ENCODE results near the gene PCTP. TPM values are rescaled to one million over a fixed set of nuclear protein-coding genes. Genes with fewer than 3 reads are reported as not detected.
A peak's percentile ranks its signal among the peaks of the same experiment; 100 is the strongest.

The PCTP gene
- total and polyA plus RNA-seq, 9 of the 15 experiments (the other 6 are each of a cell fraction or from before 2014, with no cell fraction given), result 10.9 to 62.3 (median 41.2) TPM

DNA sequence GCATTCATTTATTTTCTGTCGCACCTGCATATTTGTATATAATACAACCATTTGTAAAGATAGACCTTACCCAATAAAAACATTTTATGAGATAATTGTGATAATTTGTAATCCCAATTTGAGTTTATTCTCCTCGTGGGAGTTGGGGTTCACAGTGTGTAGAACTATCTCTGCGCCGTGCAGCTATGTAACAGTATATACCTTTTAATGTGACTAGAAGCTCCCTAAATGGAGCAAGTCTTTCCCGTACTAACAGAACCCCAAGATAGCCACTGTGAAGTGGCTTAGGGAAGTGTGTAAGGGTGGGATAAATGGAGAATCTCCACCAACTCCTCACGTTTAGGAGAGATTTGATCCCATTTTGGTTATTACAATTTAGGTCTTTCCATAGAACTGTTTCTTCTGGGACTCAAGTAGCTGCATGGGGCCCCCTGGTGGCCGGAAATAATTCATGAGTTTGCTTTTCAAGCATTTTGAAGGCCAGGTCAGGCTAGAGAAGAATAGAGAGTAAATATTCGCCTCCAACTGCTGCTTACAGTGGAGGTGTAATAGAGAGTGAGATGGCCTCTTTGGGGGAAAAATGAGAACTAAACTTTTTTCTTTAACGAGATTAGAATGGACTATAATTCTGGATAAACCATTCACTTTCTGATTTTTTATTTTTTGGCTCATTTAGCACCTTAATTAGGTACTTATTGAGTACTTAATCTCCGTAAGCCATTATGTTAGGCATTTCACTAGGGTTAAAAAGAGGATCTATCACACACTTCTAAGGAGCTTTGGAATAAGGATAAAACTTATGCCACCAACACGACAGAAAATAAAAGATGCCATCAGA is 32.7 kb upstream of the PCTP start (continued):
- TF ChIP-seq, protein P1, sequence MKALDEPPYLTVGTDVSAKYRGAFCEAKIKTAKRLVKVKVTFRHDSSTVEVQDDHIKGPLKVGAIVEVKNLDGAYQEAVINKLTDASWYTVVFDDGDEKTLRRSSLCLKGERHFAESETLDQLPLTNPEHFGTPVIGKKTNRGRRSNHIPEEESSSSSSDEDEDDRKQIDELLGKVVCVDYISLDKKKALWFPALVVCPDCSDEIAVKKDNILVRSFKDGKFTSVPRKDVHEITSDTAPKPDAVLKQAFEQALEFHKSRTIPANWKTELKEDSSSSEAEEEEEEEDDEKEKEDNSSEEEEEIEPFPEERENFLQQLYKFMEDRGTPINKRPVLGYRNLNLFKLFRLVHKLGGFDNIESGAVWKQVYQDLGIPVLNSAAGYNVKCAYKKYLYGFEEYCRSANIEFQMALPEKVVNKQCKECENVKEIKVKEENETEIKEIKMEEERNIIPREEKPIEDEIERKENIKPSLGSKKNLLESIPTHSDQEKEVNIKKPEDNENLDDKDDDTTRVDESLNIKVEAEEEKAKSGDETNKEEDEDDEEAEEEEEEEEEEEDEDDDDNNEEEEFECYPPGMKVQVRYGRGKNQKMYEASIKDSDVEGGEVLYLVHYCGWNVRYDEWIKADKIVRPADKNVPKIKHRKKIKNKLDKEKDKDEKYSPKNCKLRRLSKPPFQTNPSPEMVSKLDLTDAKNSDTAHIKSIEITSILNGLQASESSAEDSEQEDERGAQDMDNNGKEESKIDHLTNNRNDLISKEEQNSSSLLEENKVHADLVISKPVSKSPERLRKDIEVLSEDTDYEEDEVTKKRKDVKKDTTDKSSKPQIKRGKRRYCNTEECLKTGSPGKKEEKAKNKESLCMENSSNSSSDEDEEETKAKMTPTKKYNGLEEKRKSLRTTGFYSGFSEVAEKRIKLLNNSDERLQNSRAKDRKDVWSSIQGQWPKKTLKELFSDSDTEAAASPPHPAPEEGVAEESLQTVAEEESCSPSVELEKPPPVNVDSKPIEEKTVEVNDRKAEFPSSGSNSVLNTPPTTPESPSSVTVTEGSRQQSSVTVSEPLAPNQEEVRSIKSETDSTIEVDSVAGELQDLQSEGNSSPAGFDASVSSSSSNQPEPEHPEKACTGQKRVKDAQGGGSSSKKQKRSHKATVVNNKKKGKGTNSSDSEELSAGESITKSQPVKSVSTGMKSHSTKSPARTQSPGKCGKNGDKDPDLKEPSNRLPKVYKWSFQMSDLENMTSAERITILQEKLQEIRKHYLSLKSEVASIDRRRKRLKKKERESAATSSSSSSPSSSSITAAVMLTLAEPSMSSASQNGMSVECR (CRISPR knock-in tag; IDR thresholded peaks at IDR 0.05), result no peak
- TF ChIP-seq RAD21 (CRISPR knock-in tag; conservative IDR thresholded peaks at IDR 0.05 in 1 of 2, IDR thresholded peaks at IDR 0.05 in 1 of 2) (peak; percentile 81 to 87), SLC30A9 (CRISPR knock-in tag; IDR thresholded peaks at IDR 0.05) (no peak), RBM14 (IDR thresholded peaks at IDR 0.05; ENCODE audit: borderline replicate concordance, insufficient read depth, low read depth, low read length) (no peak), ZFP36 (IDR thresholded peaks at IDR 0.05; ENCODE audit: low read depth, low read length, partially characterized antibody) (no peak), ELF4 (CRISPR knock-in tag; IDR thresholded peaks at IDR 0.05) (no peak), MEF2D (tag; conservative IDR thresholded peaks at IDR 0.05; ENCODE audit: low read depth) (no peak), FOXM1 (IDR thresholded peaks at IDR 0.05; ENCODE audit: low read depth) (no peak), FOXM1 (CRISPR knock-in tag; IDR thresholded peaks at IDR 0.05; ENCODE audit: low read depth) (no peak), NFATC3 (IDR thresholded peaks at IDR 0.05) (no peak), RFX5 (IDR thresholded peaks at IDR 0.05; ENCODE audit: low read depth, low read length) (no peak), E2F5 (CRISPR knock-in tag; IDR thresholded peaks at IDR 0.05) (no peak), CCAR2 (IDR thresholded peaks at IDR 0.05; ENCODE audit: low read depth, low read length) (no peak), JUNB (CRISPR knock-in tag; conservative IDR thresholded peaks at IDR 0.05) (no peak), DEAF1 (CRISPR knock-in tag; IDR thresholded peaks at IDR 0.05) (peak; percentile 78)
- TF ChIP-seq, protein P2, sequence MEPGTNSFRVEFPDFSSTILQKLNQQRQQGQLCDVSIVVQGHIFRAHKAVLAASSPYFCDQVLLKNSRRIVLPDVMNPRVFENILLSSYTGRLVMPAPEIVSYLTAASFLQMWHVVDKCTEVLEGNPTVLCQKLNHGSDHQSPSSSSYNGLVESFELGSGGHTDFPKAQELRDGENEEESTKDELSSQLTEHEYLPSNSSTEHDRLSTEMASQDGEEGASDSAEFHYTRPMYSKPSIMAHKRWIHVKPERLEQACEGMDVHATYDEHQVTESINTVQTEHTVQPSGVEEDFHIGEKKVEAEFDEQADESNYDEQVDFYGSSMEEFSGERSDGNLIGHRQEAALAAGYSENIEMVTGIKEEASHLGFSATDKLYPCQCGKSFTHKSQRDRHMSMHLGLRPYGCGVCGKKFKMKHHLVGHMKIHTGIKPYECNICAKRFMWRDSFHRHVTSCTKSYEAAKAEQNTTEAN (CRISPR knock-in tag; IDR thresholded peaks at IDR 0.05), result no peak
- TF ChIP-seq, protein P3, sequence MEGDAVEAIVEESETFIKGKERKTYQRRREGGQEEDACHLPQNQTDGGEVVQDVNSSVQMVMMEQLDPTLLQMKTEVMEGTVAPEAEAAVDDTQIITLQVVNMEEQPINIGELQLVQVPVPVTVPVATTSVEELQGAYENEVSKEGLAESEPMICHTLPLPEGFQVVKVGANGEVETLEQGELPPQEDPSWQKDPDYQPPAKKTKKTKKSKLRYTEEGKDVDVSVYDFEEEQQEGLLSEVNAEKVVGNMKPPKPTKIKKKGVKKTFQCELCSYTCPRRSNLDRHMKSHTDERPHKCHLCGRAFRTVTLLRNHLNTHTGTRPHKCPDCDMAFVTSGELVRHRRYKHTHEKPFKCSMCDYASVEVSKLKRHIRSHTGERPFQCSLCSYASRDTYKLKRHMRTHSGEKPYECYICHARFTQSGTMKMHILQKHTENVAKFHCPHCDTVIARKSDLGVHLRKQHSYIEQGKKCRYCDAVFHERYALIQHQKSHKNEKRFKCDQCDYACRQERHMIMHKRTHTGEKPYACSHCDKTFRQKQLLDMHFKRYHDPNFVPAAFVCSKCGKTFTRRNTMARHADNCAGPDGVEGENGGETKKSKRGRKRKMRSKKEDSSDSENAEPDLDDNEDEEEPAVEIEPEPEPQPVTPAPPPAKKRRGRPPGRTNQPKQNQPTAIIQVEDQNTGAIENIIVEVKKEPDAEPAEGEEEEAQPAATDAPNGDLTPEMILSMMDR (IDR thresholded peaks at IDR 0.05 in 2 of 3, conservative IDR thresholded peaks at IDR 0.05 in 1 of 3; ENCODE audit: insufficient read depth in 2 of 3, low read depth in 1 of 3, low read length in 3 of 3), result peak; percentile 76 to 83 (median 78)
